HG03378 (cell line): ENCODE data around the gene GSTA2.
"Not testable (repeated sequence)": the region's sequence is repeated elsewhere in the genome, so short reads cannot be mapped to it uniquely, and the experiment has no call there.

ENCODE experiments used
- ATAC-seq: cut with Tn5 transposase; IDR thresholded peaks from one replicate; pipeline ENCODE4 v1.9.1; 2021; ENCODE audit warnings: mild to moderate bottlenecking, moderate library complexity; ENCODE audit not compliant: unreplicated experiment

Gene GSTA2

GRCh38 chr6:52763322-52763916 is at the start of gene GSTA2:
TSS of gene GSTA2 (minus strand) at chr6:52763475. CDS start at chr6:52757947, 5,528 bp downstream.
- ATAC-seq, result not testable (repeated sequence)

- not testable (repeated sequence) for ATAC-seq
Measured at GRCh38 chr6:52809777-52810176, 46.5 kb upstream of the GSTA2 start.

GRCh38 chr6:52808660-52809059 is 45.4 kb upstream of the GSTA2 start:
- no peak for ATAC-seq

- not testable (repeated sequence) for ATAC-seq
Measured at GRCh38 chr6:52803668-52804255, 40.5 kb upstream of the GSTA2 start, which contains the start of gene GSTA1. TSS of gene GSTA1 (minus strand) at chr6:52803816. CDS start at chr6:52799267, 4,549 bp downstream.

- ATAC-seq, result no peak
Measured at GRCh38 chr6:52802806-52803205, 39.5 kb upstream of the GSTA2 start.

GRCh38 chr6:52801188-52801841 is 38.0 kb upstream of the GSTA2 start:
- no peak for ATAC-seq

- not testable (repeated sequence) for ATAC-seq
Measured at GRCh38 chr6:52799272-52799671, 36.0 kb upstream of the GSTA2 start.

- not testable (repeated sequence) for ATAC-seq
Measured at GRCh38 chr6:52794366-52794765, 31.1 kb upstream of the GSTA2 start.

- ATAC-seq, result no peak
Measured at GRCh38 chr6:52790861-52791260, 27.6 kb upstream of the GSTA2 start.

- not testable (repeated sequence) for ATAC-seq
Measured at GRCh38 chr6:52789658-52790057, 26.4 kb upstream of the GSTA2 start.

GRCh38 chr6:52788478-52788877 is 25.2 kb upstream of the GSTA2 start:
- no peak for ATAC-seq

- ATAC-seq, result no peak
Measured at GRCh38 chr6:52787917-52788316, 24.6 kb upstream of the GSTA2 start.

GRCh38 chr6:52786249-52786956 is 23.1 kb upstream of the GSTA2 start:
- no peak for ATAC-seq

GRCh38 chr6:52782696-52783274 is 19.5 kb upstream of the GSTA2 start:
- not testable (repeated sequence) for ATAC-seq

- ATAC-seq, result not testable (repeated sequence)
Measured at GRCh38 chr6:52782209-52782608, 18.9 kb upstream of the GSTA2 start.

- ATAC-seq, result no peak
Measured at GRCh38 chr6:52779237-52779636, 16.0 kb upstream of the GSTA2 start.

- not testable (repeated sequence) for ATAC-seq
Measured at GRCh38 chr6:52776711-52777351, 13.6 kb upstream of the GSTA2 start.

GRCh38 chr6:52769399-52769798 is 6.1 kb upstream of the GSTA2 start:
- not testable (repeated sequence) for ATAC-seq

- ATAC-seq, result not testable (repeated sequence)
Measured at GRCh38 chr6:52767658-52768057, 4.4 kb upstream of the GSTA2 start.

GRCh38 chr6:52761673-52762491 is 1.4 kb downstream of the GSTA2 start:
- ATAC-seq, result not testable (repeated sequence)
